NOMO-1 (cell line): Measurements from ENCODE around the gene GSE1.

Source experiments
- DNase-seq, 2 experiments: peaks; one replicate each; lab custom pipeline; 2025; ENCODE audit not compliant: unreplicated experiment in 2 of 2; lab: John Stamatoyannopoulos, UW

Gene GSE1

GRCh38 chr16:85657267-85657650 lies 44.1 kb downstream of the GSE1 start:
- DNase-seq = no peak

- DNase-seq = no peak
Measured at GRCh38 chr16:85657996-85658395, 44.9 kb downstream of the GSE1 start.

- DNase-seq = no peak
Measured at GRCh38 chr16:85658504-85659326, 45.6 kb downstream of the GSE1 start.

GRCh38 chr16:85659336-85659735 lies 46.2 kb downstream of the GSE1 start:
- DNase-seq = no peak

GRCh38 chr16:85659805-85660511 lies 46.8 kb downstream of the GSE1 start:
- DNase-seq = peak; percentile 33 to 61

GRCh38 chr16:85660843-85661739 lies 48.0 kb downstream of the GSE1 start:
- DNase-seq = no peak

- DNase-seq = no peak
Measured at GRCh38 chr16:85661740-85662481, 48.8 kb downstream of the GSE1 start.

- DNase-seq = no peak
Measured at GRCh38 chr16:85662482-85662812, 49.3 kb downstream of the GSE1 start.

GRCh38 chr16:85662976-85663830 lies 50.1 kb downstream of the GSE1 start:
- no peak for DNase-seq

- no peak for DNase-seq
Measured at GRCh38 chr16:85663891-85664321, 50.8 kb downstream of the GSE1 start.

GRCh38 chr16:85664580-85665372 lies 51.7 kb downstream of the GSE1 start:
- DNase-seq = no peak

GRCh38 chr16:85665373-85665740 lies 52.2 kb downstream of the GSE1 start:
- DNase-seq = no peak

GRCh38 chr16:85665929-85666328 lies 52.8 kb downstream of the GSE1 start:
- DNase-seq = no peak

GRCh38 chr16:85667261-85667660 lies 54.1 kb downstream of the GSE1 start:
- no peak for DNase-seq

GRCh38 chr16:85667841-85668413 lies 54.8 kb downstream of the GSE1 start:
- no peak for DNase-seq

GRCh38 chr16:85668676-85669424 lies 55.7 kb downstream of the GSE1 start:
- DNase-seq = no peak

GRCh38 chr16:85670840-85671239 lies 57.7 kb downstream of the GSE1 start:
- DNase-seq = no peak
